ENCODE measurements around the gene ZNF497.

- TF ChIP-seq CTCF (IDR thresholded peaks at IDR 0.05 in 8 of 11, conservative IDR thresholded peaks at IDR 0.05 in 3 of 11) = no peak
- no peak for TF ChIP-seq POLR2AphosphoS5 (IDR thresholded peaks at IDR 0.05)
Observed at GRCh38 chr19:58326501-58326913, 36.0 kb downstream of the ZNF497 start.
